Measurements from ENCODE around the gene MORC1.

DNA sequence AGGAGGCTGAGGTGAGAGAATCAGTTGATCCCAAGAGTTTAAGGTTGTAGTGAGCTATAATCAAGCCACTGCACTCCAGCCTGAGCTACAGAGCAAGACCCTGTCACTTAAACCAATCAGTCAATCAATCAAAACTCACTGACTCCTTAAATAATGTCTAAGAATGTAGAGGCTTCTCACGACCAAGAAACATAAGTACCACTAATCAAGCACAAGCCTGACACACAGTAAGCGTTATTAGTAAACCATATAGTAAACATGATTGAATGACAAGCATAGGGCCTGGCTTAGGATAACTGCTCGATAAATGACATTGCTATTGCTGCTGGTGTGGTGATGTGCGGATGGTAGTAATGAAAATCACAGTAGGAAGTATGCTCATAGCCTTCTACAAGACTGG lies 48.0 kb upstream of the MORC1 start:
- no peak for TF ChIP-seq POLR2AphosphoS5 (IDR thresholded peaks at IDR 0.05; ENCODE audit: low read depth, low read length)
- TF ChIP-seq REST (IDR thresholded peaks at IDR 0.05; ENCODE audit: insufficient read depth in 1 of 2, low read depth in 2 of 2, low read length in 2 of 2): no peak
- TF ChIP-seq TAF1 (IDR thresholded peaks at IDR 0.05; ENCODE audit: borderline replicate concordance, insufficient read depth, low read length): no peak
- no peak for TF ChIP-seq FOXP2 (optimal IDR thresholded peaks at IDR 0.05; ENCODE audit: borderline replicate concordance, extremely low read depth, extremely low read length, insufficient read depth)

All from PFSK-1 (cell line).